GM12801 (cell line): ENCODE measurements around the gene MCCC1.

ENCODE experiments used
- TF ChIP-seq, protein P1 (sequence below): IDR thresholded peaks from one replicate; pipeline ENCODE4 v1.5.1; 2011; ENCODE audit warnings: control low read depth; ENCODE audit not compliant: insufficient read length; ENCODE audit errors: extremely low read depth

Gene MCCC1

DNA sequence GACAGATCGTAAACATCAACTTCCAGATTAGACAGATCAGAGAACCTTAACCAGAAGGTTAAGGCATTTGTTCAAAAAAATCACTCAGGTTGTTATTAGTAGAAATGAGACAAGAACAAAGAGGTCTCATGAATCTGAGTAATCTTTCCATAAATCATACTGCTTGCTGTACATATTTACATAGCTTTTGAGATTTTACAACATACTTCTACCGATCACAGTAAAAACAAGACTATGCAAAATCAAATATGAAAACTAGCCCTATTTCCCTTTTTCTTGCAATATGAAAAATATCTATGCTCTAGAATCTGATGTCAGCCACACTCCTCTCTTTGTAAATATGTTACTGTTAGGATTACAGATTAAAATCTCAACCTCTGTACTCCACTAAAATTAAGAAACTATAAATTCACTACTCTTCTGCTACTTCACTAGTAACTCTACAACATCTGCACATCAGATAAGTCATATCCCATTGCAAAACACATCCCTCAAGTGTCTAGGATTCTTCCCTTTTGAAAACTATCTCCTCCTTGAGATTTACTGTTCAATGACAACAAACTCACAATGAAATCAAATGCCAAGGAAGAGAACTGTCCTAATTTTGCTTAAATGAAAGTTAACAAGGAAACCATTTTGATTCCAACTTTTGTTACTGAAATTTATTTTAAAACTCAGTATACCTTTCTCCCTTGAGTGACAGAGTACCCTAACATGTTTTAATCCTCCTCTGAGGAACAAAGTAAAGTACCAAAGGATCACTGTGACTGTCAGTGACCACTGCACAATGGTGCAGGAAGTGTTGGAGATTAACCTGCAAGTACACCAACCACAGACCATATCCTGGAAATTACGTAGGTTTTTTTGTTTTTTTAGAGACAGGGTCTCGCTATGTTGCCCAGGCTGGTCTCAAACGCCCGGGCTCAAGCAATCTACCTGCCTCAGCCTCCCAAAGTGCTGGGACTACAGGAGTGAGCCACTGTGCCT lies 131.8 kb downstream of the MCCC1 start:
- TF ChIP-seq, protein P1, sequence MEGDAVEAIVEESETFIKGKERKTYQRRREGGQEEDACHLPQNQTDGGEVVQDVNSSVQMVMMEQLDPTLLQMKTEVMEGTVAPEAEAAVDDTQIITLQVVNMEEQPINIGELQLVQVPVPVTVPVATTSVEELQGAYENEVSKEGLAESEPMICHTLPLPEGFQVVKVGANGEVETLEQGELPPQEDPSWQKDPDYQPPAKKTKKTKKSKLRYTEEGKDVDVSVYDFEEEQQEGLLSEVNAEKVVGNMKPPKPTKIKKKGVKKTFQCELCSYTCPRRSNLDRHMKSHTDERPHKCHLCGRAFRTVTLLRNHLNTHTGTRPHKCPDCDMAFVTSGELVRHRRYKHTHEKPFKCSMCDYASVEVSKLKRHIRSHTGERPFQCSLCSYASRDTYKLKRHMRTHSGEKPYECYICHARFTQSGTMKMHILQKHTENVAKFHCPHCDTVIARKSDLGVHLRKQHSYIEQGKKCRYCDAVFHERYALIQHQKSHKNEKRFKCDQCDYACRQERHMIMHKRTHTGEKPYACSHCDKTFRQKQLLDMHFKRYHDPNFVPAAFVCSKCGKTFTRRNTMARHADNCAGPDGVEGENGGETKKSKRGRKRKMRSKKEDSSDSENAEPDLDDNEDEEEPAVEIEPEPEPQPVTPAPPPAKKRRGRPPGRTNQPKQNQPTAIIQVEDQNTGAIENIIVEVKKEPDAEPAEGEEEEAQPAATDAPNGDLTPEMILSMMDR, result no peak

DNA sequence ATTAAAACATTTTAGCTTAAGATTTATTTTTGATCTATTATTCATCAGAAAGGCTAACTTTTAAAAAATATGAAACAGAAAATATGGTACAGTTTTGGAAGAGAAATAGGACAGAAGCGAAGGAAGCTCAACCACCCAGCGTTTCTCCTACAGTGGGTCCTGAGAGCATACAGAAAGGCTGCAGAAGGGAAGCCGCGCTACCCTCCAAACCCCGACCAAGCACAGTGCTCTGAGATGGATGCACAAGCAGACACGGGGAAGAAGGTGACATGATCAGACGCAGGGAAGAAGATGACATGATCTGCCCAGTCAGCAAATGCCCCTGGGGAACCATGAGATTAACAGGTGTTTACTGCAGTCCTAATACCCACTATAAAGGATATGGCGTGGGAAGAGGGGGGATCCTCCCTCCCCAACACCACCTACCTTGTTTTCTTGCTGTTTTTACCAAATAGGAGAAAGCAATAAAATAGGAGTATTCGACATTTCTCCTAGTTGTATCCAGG lies 133.4 kb downstream of the MCCC1 start:
- TF ChIP-seq, protein P1, result no peak
